CD1c-positive myeloid dendritic cell (primary cell): ENCODE results near the gene EIF3I.
A peak's percentile ranks its signal among the peaks of the same experiment; 100 is the strongest.

ENCODE experiments used
- DNase-seq: peaks from one replicate; pipeline ENCODE4 v3.0.0-alpha.2; 2016; ENCODE audit errors: extremely low spot score

Gene EIF3I

GRCh38 chr1:32198237-32199042 is 23.8 kb upstream of the EIF3I start:
- no peak for DNase-seq

GRCh38 chr1:32199043-32199716 is 23.0 kb upstream of the EIF3I start:
- DNase-seq, result no peak

DNA sequence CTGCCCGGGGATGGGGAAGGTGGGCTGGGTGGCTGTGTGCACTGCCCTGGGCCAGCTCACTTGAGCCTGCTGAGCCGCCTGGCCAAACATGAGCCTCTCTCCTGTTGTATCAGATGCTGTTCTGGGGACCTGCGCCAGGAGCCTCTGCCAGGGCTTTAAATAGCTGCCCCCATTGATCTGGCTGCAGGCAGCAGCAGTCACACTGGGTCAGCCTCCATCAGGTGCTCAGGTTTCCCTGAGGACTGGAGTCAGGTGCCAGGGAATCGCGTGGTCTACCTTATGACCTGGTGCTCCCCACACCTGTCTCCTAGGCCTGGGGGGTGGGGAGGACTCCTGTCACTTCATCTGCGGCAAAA is 22.5 kb upstream of the EIF3I start:
- DNase-seq, result no peak

GRCh38 chr1:32200226-32201010 is 21.8 kb upstream of the EIF3I start, which contains the start of gene CCDC28B:
Gene CCDC28B, plus strand, starts transcription at chr1:32200595. Its CDS starts 1,341 bp downstream, at chr1:32201936.
- peak; percentile 41 for DNase-seq

DNA sequence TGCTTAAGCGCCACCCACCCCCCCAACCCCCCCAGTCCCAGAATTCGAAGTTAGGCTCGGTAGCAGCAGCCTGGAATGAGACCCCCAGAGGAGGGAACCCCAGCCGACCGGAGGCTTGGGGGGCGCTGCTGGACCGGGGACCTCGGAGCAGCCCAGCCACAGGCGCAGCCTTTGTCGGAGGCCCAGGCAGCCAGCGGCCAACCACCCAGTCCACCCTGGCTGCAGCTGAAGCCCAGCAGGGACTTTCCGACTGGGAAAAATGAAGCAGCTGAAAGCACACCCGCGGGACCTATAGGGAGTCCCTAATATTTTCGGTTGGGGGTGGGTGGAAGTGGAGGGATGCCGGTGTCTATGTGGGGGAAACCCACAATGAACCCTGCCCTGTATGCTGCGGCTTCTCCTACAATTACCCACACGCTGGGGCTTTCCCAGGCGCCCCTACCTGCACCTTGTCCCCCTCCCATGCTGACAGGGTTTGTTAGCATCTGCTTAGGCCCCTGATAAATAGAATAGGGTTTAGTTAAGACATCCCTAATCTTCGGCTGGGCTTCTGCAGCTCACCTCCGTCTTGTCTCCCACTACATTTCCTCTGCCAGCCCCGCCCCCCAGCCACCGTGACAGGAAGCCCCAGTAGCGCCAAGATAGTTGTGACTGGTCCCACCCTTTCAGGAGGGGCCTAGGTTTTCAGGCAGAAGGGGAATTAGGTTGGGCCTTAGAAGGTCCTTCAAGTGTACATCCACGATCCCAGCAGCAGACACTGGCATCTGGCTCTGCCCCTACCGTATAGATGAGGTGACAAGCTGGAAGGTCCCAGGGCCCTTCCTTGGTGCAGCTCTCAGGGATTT is 21.0 kb upstream of the EIF3I start:
- peak; percentile 38 for DNase-seq

- no peak for DNase-seq
Measured at GRCh38 chr1:32204943-32205361, 17.3 kb upstream of the EIF3I start.

- DNase-seq, result peak; percentile 91
Measured at GRCh38 chr1:32205401-32206370, 16.5 kb upstream of the EIF3I start, which contains the start of gene IQCC. Gene IQCC, plus strand, starts transcription at chr1:32205671. Its CDS starts 11 bp downstream, at chr1:32205682.

DNA sequence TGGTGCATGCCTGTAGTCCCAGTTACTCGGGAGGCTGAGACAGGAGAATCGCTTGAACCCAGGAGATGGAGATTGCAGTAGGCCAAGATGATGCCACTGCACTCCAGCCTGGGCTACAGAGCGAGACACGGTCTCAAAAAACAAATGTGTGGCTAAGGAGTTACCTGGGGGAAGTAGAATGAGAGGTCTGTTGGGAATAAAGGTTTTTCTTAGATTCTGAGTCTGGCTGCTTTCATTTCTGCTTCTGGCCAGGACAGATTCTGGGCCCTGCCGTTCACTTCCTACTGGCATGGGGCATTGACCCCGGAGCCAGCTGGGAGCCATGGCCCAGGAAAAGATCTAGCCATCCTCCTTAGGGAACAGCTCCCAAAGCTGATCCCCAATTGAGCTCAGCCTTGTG is 13.7 kb upstream of the EIF3I start:
- DNase-seq, result no peak

GRCh38 chr1:32208891-32209328 is 13.3 kb upstream of the EIF3I start, which contains the start of gene DCDC2B:
Gene DCDC2B, plus strand, starts transcription at chr1:32209089. Its CDS starts 5 bp downstream, at chr1:32209094.
- no peak for DNase-seq

DNA sequence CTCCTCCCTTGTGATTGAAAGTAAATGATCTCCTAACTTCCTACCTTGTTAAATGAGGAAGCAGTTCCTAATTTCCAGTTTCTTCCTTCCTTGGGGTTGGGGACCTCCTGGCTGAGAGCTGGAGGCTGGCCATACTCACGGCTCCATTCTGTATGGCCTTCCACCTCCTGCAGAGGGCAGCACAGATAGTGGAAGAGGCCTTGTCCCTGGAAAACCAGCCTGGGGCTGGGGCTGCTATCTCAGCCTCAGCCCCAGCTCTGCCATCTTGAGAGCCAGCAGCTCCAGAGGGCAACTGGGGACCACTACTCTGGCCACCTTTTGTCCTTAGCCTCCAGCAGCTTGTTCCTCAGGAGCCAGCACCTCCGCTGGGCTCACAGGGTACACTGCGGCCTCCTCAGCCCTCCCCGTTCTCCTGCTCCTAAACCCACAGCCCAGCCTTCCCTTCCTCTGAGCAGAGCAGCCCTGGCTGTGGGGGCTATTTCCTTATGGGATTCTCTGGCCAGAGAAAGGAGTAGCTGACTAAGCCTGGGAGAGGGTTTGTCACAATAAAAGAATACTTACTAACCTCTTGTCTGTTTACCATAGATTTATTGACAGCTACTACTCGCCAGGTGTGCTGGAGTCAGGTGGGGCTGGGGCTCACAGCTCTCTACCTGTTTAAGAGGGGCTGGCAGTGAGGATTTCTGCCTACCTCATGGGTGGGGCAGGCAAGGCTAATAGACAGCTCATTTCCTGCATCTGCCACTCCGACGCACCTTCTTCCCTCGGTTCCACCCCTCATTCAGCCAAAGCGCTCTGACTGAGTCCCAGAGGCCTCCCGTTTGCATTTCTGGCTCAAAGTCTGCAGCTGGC is 6.4 kb upstream of the EIF3I start:
- DNase-seq, result peak; percentile 65

- peak; percentile 33 for DNase-seq
Measured at GRCh38 chr1:32216566-32216965, 5.6 kb upstream of the EIF3I start.

GRCh38 chr1:32219022-32219421 is 3.2 kb upstream of the EIF3I start:
- no peak for DNase-seq

GRCh38 chr1:32220746-32221580 is 1.2 kb upstream of the EIF3I start:
- no peak for DNase-seq

- DNase-seq, result no peak
Measured at GRCh38 chr1:32221581-32221979, 627 bp upstream of the EIF3I start.

GRCh38 chr1:32223683-32224082 is 1.5 kb downstream of the EIF3I start:
- no peak for DNase-seq

GRCh38 chr1:32224285-32224684 is 2.1 kb downstream of the EIF3I start:
- no peak for DNase-seq

- DNase-seq, result no peak
Measured at GRCh38 chr1:32228771-32229170, 6.6 kb downstream of the EIF3I start.

DNA sequence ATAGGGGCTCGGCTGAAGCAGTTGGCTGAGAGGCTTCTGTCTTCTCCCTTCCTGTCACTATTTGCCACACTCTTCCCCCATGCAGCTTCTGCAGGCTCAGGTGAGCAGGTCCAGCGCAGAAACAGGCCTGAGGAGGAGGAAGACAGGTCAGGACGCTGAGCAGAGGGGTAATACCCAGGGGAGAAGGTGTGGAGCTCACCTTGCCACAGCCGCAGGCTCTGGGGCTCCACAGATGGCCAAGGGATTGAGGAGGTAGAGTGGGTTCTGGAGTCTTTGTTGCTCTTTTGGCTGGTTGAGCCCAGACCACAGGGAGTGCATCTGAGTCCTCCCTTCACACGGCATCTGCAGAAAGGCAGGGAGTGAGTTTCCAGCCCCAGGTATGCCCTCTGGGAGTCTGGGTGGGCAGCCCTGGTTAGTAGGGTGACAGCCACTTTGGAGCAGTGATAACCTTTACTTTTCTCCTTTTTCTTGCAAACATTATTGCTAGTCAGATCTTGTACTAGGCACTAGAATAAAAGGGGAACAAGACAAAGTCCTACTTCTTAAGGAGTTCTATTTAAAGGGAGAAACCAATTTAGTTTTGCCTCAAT is 9.7 kb downstream of the EIF3I start:
- DNase-seq, result no peak
